Measurements from ENCODE around the gene TENM4.

DNA sequence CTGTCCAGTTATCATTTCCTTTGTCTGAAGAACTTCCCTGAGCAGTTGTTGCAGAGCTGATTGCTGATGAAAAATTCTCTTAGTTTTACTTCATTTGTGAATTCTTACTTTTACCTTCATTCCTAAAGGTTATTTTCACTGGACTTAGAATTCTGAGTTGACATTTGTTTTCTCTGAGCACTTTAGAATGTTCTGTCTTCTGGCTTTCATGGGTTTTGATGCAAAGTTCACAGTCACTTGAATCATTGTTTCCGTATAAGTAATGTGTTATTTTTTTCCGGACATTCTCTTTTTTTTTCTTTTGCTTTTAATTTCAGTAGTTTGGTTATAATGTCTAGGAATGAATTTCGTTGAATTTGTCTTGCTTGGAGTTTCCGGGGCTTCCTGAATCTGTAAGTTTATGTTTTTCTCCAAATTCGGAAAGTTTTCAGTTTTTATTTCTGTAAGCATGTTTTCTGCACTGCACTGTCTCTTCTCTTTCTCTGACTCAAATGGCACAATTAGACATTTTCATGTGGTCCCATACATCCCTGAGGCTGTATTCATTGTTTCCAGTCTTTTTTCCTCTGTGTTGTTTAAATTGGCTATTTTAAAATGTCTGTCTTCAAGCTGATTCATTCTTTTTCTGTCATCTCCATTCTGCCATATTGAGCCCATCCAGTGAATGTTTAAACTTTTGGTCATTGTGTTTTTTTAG lies 797.7 kb downstream of the TENM4 start:
- TF ChIP-seq ZNF565 (CRISPR knock-in tag; conservative IDR thresholded peaks at IDR 0.05; ENCODE audit: low read depth) (no peak), ZFP3 (CRISPR knock-in tag; IDR thresholded peaks at IDR 0.05) (no peak), CREB5 (CRISPR knock-in tag; IDR thresholded peaks at IDR 0.05; ENCODE audit: low read depth) (no peak), TSHZ2 (CRISPR knock-in tag; IDR thresholded peaks at IDR 0.05) (no peak), ISL1 (CRISPR knock-in tag; IDR thresholded peaks at IDR 0.05) (no peak), ARNTL (CRISPR knock-in tag; IDR thresholded peaks at IDR 0.05; ENCODE audit: borderline replicate concordance, low read depth) (no peak), OSR1 (CRISPR knock-in tag; IDR thresholded peaks at IDR 0.05) (no peak), BACH2 (CRISPR knock-in tag; IDR thresholded peaks at IDR 0.05; ENCODE audit: borderline replicate concordance) (no peak), ESRRG (CRISPR knock-in tag; IDR thresholded peaks at IDR 0.05) (no peak), ZNF8 (CRISPR knock-in tag; IDR thresholded peaks at IDR 0.05) (no peak), GLIS3 (CRISPR knock-in tag; IDR thresholded peaks at IDR 0.05) (no peak), SNAI2 (CRISPR knock-in tag; IDR thresholded peaks at IDR 0.05) (no peak)
- TF ChIP-seq, protein P1, sequence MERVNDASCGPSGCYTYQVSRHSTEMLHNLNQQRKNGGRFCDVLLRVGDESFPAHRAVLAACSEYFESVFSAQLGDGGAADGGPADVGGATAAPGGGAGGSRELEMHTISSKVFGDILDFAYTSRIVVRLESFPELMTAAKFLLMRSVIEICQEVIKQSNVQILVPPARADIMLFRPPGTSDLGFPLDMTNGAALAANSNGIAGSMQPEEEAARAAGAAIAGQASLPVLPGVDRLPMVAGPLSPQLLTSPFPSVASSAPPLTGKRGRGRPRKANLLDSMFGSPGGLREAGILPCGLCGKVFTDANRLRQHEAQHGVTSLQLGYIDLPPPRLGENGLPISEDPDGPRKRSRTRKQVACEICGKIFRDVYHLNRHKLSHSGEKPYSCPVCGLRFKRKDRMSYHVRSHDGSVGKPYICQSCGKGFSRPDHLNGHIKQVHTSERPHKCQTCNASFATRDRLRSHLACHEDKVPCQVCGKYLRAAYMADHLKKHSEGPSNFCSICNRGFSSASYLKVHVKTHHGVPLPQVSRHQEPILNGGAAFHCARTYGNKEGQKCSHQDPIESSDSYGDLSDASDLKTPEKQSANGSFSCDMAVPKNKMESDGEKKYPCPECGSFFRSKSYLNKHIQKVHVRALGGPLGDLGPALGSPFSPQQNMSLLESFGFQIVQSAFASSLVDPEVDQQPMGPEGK (CRISPR knock-in tag; IDR thresholded peaks at IDR 0.05; ENCODE audit: borderline replicate concordance) = no peak
- TF ChIP-seq, protein P2, sequence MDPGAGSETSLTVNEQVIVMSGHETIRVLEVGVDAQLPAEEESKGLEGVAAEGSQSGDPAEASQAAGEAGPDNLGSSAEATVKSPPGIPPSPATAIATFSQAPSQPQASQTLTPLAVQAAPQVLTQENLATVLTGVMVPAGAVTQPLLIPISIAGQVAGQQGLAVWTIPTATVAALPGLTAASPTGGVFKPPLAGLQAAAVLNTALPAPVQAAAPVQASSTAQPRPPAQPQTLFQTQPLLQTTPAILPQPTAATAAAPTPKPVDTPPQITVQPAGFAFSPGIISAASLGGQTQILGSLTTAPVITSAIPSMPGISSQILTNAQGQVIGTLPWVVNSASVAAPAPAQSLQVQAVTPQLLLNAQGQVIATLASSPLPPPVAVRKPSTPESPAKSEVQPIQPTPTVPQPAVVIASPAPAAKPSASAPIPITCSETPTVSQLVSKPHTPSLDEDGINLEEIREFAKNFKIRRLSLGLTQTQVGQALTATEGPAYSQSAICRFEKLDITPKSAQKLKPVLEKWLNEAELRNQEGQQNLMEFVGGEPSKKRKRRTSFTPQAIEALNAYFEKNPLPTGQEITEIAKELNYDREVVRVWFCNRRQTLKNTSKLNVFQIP (CRISPR knock-in tag; IDR thresholded peaks at IDR 0.05; ENCODE audit: borderline replicate concordance, low read depth) = no peak
